ENCODE results near the gene SLC25A53.

- TF ChIP-seq CTCF (IDR thresholded peaks at IDR 0.05; ENCODE audit: low read depth, low read length) (peak; percentile 44), EZH2phosphoT487 (IDR thresholded peaks at IDR 0.05; ENCODE audit: low read depth) (no peak)
Measured at GRCh38 chrX:104165894-104166734, 9.3 kb upstream of the SLC25A53 start, which contains the start of gene FAM199X.

Data from OCI-LY3 (cell line).